HCEC 1CT (cell line): ENCODE results near the gene ERC1.

Experiments used
- DNase-seq: peaks from one replicate; pipeline ENCODE4 v3.0.0-alpha.2; 2017

Gene ERC1

GRCh38 chr12:1466481-1467154, 475.6 kb downstream of the ERC1 start:
- DNase-seq, result no peak

DNA sequence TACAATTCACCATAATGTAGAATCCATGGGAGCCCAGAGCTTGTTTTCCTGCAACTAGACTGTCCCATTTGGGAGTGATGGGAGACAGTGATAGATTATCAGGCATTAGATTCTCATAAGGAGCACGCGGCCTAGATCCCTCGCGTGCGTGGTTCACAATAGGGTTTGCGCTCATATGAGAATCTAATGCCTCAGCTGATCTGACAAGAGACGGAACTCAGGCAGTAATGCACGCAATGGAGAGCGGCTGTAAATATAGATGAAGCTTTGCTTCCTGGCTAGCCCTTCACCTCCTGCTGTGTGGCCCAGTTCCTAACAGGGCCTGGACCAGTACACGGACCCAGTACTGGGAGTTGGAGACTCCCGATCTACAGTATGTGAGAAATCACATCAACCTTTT, 476.7 kb downstream of the ERC1 start:
- no peak for DNase-seq

DNA sequence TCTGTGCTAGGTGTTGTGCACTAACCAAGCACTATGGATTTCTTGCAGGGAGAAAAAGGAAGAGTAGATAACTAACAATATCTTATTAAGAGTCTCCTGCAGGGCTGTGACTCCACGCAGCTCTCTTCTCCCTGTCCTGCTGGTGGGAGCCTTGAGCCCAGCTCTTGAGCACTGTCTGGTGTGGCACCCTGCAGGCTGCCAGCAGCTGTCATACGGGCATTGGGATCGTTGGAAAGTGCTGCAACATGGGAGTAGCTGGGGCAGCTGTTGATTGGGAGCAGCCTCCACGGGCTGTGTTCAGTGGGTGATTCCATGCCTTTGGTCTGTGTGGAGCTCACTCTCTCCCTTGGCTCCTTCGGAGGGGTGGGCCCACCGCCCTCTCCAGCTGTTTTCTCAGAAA, 478.0 kb downstream of the ERC1 start:
- DNase-seq, result no peak

- no peak for DNase-seq
Measured at GRCh38 chr12:1470051-1470450, 479.0 kb downstream of the ERC1 start.

- DNase-seq, result no peak
Measured at GRCh38 chr12:1471224-1471623, 480.2 kb downstream of the ERC1 start.

DNA sequence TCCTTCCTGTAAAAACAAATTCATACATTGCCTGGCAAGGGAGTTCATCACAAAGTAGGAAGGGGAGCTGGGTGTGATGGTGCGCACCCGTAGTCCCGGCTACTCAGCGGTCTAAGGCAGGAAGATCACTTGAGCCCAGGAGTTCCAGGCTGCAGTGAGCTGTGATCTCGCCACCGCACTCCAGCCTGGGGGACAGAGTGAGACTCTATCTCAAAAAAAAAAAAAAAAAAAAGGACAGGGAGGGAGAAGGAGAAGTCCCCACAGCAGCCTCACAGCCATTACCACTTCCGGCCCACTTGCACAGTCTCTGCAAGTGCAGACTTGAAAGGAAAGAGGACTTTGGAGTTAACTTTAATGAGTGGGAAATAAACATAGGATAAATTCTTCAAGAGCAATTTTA, 482.4 kb downstream of the ERC1 start:
- DNase-seq, result peak; percentile 48

GRCh38 chr12:1474041-1474573, 483.1 kb downstream of the ERC1 start:
- peak; percentile 99 for DNase-seq

GRCh38 chr12:1474574-1475153, 483.6 kb downstream of the ERC1 start:
- DNase-seq, result peak; percentile 95

DNA sequence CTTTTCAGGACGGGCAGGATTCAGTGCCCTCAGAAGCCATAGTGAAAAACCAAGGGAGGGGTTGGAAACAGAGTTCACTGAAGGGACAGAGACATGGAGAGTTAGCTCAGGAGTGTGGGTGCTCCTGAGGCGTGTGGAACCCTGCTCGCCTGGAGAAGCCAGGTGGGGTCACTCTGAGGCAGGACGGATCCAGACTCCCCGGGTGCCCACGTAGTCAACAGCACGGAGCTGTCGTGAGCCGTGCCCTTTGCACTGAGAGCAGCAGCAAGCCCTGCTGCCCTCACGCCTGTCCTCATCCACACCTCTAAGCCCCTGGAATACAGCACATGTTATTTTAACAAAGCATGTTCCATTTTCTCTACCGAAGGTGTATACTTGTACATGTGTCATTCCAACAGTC, 488.6 kb downstream of the ERC1 start:
- no peak for DNase-seq

DNA sequence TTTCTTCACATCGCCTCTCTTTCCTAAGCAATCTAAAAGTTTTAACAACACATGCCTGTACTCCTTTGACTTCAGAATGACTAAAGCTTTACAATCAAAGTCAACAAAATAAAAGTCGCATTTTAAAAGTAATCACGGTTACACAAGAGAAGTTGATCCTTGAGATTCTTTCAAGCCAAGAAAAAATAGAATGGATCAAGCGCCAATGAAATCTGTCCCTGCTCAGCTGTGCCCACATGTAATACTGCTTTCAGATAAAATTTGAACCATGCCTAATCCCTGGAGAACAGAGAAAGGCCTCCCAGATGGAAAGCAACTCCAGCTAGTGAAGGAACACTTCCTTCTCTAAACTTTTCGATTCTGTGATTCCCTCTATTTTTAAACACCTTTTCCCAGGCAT, 490.3 kb downstream of the ERC1 start:
- no peak for DNase-seq

DNA sequence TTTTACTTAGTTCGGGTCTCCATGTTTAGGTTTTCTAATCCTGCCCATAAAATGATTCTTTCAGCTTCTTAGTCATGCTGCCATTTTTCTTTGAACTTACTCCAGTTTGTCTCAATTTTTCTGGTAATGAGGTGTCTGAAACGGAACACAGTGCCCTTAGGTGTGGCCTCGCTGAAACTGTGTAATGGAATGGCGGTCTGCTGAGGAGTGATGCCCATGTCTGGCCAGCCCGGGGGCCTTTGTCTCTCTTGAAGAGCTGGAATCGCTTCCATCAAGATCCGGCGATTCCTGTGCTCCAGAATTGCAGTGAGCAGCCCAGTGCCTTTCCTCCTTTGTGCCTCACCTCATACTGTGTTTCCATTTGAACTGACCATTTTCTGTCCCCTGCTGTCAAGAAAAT, 490.9 kb downstream of the ERC1 start:
- no peak for DNase-seq

DNA sequence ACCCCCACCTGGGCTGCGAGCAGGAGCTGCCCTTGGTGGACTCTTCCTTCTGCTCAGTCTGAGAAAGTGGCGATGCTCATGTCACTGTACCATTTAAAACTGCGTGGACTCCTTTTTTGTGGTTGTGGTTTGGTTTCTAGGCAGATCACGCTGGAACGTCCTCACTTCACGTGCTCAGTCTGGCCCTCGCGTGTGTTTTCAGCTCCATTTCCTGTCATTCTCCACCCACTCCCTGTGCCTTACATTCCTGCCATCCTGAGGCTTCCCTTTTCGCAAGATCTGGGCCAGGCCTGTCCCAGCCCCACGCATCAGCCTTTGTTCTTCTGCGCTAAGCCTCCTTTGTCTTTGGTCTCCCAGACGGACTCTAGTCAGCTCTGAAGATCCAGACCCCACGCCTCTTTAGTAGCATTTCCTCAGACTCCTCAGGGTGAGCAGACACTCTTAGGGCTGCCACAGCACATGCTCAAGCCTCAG, 497.9 kb downstream of the ERC1 start:
- DNase-seq, result no peak

GRCh38 chr12:1491983-1492697, 501.1 kb downstream of the ERC1 start:
- no peak for DNase-seq

GRCh38 chr12:1493781-1494565, 502.9 kb downstream of the ERC1 start:
- DNase-seq, result no peak

DNA sequence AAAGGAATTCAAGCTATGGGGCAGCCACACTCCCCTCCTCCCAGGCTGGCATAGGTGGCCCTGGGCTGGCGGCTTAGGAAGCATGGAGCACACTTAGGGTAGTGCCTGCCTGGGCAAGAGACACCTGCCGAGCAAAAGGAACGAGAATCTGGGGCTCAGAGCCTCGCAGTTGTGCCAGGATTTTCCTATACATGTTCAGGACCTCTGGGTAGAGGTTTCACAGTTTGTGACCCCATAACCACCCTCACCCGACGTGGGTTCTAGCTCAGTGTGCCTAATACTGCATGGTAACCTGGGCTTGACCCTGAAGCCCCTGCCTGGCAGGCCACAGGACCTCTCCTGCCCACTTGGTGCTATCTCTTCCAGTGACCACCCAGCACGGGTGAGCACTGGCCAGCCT, 503.8 kb downstream of the ERC1 start:
- no peak for DNase-seq

DNA sequence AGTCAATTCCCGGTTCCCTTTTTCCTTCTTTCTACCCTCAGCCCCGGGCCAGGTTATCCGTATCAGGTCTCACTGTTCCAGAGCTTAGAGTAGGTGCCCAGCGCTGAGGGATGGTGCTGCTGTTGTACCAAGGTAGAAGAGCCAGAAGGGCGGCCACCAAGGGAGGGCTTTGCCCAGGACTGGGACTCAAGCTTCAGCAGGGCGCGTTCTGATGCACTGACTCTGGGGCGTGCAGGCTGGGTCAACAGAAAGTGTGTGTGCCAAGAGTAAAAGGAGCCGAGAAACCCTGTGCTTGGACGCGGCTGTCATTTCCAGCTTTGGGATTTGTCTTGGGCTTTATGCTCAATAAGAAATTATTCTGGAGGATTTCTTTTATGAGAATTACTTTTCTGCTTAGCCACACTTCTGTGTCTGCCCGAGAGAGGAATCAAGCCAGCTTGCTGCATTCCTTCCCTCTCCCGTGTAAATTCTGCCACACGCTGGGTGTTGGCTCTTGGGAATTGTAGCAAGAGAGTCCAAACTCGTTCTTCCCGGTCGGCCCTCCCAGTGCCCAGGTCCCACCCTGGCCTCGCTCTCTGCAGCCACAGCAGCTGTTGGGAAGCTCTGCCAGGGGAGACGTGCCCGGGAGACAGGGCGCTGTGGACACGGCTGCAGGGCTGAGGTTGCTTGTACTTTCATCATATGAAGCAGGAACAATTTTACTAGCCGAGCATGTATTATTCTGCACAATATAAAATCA, 505.3 kb downstream of the ERC1 start:
- DNase-seq, result peak; percentile 8

DNA sequence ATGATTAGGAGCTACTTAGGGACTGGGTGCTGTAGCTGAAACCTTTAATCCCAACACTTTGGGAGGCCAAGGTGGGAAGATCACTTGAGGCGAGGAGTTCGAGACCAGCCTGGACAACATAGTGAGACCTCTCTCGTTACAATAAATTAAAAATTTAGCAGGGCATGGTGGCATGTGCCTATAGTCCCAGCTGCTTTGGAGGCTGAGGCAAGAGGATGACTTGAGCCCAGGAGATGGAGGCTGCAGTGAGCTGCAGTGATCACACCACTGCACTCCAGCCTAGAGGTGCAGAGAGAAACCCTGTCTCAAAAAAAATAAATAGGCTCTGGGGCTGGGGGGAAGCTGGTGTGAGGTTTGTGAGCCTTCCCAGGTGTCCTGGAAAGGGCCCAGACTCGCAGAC, 506.1 kb downstream of the ERC1 start:
- DNase-seq, result no peak

- DNase-seq, result no peak
Measured at GRCh38 chr12:1498199-1498740, 507.2 kb downstream of the ERC1 start.

DNA sequence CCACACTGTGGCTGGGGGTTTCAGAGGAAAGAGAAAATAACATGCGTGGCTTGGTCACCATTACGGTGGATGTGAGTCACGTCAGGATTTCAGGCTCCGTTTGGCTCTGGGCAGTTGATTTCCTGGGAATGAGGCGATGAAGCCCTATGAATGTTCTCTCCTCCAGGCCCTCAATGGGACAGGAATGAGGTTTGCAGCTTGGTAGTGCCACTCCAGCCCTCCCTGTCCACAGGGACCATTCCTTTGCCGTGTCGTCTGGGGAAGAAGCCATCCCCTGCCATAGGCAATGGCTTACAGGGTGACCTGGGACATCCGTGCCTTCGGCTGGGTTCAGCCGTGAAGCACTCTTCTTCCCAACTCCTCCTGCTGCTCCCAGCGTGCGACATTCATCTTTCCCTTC, 508.3 kb downstream of the ERC1 start:
- DNase-seq, result no peak

GRCh38 chr12:1500095-1500801, 509.2 kb downstream of the ERC1 start:
- peak; percentile 87 for DNase-seq

GRCh38 chr12:1501001-1501400, 510.0 kb downstream of the ERC1 start:
- no peak for DNase-seq
